GM06990 (cell line): Measurements from ENCODE around the gene FHIT.
"Not testable (repeated sequence)": the region's sequence is repeated elsewhere in the genome, so short reads cannot be mapped to it uniquely, and the experiment has no call there.

Source experiments
- DNase-seq: peaks from one replicate; pipeline ENCODE4 v3.0.0-alpha.2; 2011; ENCODE audit not compliant: insufficient read length; ENCODE audit errors: extremely low read depth
- H3K27me3 ChIP-seq: replicated peaks from 2 replicates; pipeline ENCODE4 v1.6.0; 2011; ENCODE audit warnings: low read length; ENCODE audit not compliant: control insufficient read depth, insufficient read depth
- H3K36me3 ChIP-seq: 2 replicates; pipeline ENCODE4 v1.5.1; 2011; ENCODE audit warnings: low read length; ENCODE audit not compliant: control insufficient read depth, insufficient read depth
- H3K4me3 ChIP-seq: replicated peaks from 2 replicates; pipeline ENCODE4 v1.5.1; 2011; ENCODE audit warnings: low read depth, mild to moderate bottlenecking, control low read depth, low read length
- TF ChIP-seq, protein P1 (sequence below): IDR thresholded peaks from 2 replicates; pipeline ENCODE4 v1.5.1; 2011; ENCODE audit warnings: low read length, control low read depth, mild to moderate bottlenecking, inconsistent platforms; ENCODE audit not compliant: insufficient read depth, poor library complexity, severe bottlenecking

FHIT gene

GRCh38 chr3:60553144-60553543 is 698.1 kb downstream of the FHIT start:
- TF ChIP-seq, protein P1, sequence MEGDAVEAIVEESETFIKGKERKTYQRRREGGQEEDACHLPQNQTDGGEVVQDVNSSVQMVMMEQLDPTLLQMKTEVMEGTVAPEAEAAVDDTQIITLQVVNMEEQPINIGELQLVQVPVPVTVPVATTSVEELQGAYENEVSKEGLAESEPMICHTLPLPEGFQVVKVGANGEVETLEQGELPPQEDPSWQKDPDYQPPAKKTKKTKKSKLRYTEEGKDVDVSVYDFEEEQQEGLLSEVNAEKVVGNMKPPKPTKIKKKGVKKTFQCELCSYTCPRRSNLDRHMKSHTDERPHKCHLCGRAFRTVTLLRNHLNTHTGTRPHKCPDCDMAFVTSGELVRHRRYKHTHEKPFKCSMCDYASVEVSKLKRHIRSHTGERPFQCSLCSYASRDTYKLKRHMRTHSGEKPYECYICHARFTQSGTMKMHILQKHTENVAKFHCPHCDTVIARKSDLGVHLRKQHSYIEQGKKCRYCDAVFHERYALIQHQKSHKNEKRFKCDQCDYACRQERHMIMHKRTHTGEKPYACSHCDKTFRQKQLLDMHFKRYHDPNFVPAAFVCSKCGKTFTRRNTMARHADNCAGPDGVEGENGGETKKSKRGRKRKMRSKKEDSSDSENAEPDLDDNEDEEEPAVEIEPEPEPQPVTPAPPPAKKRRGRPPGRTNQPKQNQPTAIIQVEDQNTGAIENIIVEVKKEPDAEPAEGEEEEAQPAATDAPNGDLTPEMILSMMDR: no peak
- no peaks in the 10 kb centered on the region for H3K27me3 ChIP-seq
- no peak for DNase-seq
- H3K4me3 ChIP-seq: no peak overlapping the region
- H3K36me3 ChIP-seq: no peaks in the 10 kb centered on the region

- Histone ChIP-seq H3K4me3 (no peak overlapping the region), H3K27me3 (no peaks in the 10 kb centered on the region), H3K36me3 (no peaks in the 10 kb centered on the region)
- DNase-seq: no peak
- TF ChIP-seq, protein P1: no peak
Measured at GRCh38 chr3:60552581-60552980, 698.7 kb downstream of the FHIT start.

- no peaks in the 10 kb centered on the region for H3K36me3 ChIP-seq
- TF ChIP-seq, protein P1: no peak
- H3K4me3 ChIP-seq: no peak overlapping the region
- no peaks in the 10 kb centered on the region for H3K27me3 ChIP-seq
- DNase-seq: no peak
Measured at GRCh38 chr3:60551455-60552209, 699.6 kb downstream of the FHIT start.

GRCh38 chr3:60549863-60550262 is 701.4 kb downstream of the FHIT start:
- Histone ChIP-seq H3K4me3 (no peak overlapping the region), H3K36me3 (no peaks in the 10 kb centered on the region), H3K27me3 (no peaks in the 10 kb centered on the region)
- TF ChIP-seq, protein P1: no peak
- no peak for DNase-seq

DNA sequence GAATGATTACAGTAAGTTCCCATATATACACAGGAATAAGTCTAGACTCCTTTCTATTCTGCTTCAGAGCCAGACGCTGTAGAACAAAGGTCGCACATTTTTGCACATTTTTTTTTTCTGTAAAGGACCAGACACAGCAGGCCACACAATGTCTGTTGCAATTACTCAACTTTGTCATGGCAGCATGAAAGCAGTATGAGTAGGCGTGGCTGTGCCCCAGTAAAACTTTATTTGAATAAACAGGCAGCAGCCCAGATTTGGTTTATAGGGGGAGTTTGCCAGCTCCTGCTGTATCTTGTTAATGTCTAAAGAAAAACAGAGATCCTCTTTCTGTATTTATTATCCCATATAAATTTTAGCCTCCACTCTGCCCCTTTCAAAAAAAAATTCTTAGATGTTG is 708.3 kb downstream of the FHIT start:
- DNase-seq: no peak
- Histone ChIP-seq H3K4me3 (no peak overlapping the region), H3K27me3 (no peaks in the 10 kb centered on the region), H3K36me3 (no peaks in the 10 kb centered on the region)
- TF ChIP-seq, protein P1: no peak

DNA sequence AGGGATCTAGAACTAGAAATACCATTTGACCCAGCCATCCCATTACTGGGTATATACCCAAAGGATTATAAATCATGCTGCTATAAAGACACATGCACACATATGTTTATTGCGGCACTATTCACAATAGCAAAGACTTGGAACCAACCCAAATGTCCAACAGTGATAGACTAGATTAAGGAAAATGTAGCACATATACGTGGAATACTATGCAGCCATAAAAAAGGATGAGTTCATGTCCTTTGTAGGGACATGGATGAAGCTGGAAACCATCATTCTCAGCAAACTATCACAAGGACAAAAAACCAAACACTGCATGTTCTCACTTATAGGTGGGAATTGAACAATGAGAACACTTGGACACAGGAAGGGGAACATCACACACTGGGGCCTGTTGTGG is 711.9 kb downstream of the FHIT start:
- H3K4me3 ChIP-seq, DNase-seq, H3K36me3 ChIP-seq, H3K27me3 ChIP-seq: not testable (repeated sequence)
